ENCODE measurements around the gene MT4.

- no peak for TF ChIP-seq FOXM1 (IDR thresholded peaks at IDR 0.05; ENCODE audit: borderline replicate concordance, low read depth)
- TF ChIP-seq TEAD4 (IDR thresholded peaks at IDR 0.05) = no peak
- no peak for TF ChIP-seq CREB1 (IDR thresholded peaks at IDR 0.05; ENCODE audit: low read depth)
- TF ChIP-seq YY1 (IDR thresholded peaks at IDR 0.05; ENCODE audit: low read depth) = no peak
- TF ChIP-seq USF1 (IDR thresholded peaks at IDR 0.05) = no peak
- TF ChIP-seq TCF12 (IDR thresholded peaks at IDR 0.05; ENCODE audit: low read depth) = no peak
Measured at GRCh38 chr16:56601325-56601724, 36.5 kb downstream of the MT4 start.
